Astrocyte of the cerebellum (primary cell): ENCODE measurements around the gene AQP6.

Experiments used
- DNase-seq: peaks from one replicate; pipeline ENCODE4 v3.0.0-alpha.2; 2011; ENCODE audit warnings: low read depth
- H3K4me3 ChIP-seq: 2 replicates; pipeline ENCODE4 v1.5.1; 2011; ENCODE audit warnings: mild to moderate bottlenecking, low read depth, low read length, moderate library complexity
- in situ Hi-C: cut with HindIII; loops from 2 replicates; pipeline ENCODE4 v1.10.0; 2017; ENCODE audit warnings: low sequenced_read_pairs
- TF ChIP-seq, protein P1 (sequence below): IDR thresholded peaks from 2 replicates; pipeline ENCODE4 v1.5.1; 2012; ENCODE audit warnings: low read length, low read depth, moderate library complexity, mild to moderate bottlenecking; ENCODE audit errors: missing control alignments

AQP6 gene

DNA sequence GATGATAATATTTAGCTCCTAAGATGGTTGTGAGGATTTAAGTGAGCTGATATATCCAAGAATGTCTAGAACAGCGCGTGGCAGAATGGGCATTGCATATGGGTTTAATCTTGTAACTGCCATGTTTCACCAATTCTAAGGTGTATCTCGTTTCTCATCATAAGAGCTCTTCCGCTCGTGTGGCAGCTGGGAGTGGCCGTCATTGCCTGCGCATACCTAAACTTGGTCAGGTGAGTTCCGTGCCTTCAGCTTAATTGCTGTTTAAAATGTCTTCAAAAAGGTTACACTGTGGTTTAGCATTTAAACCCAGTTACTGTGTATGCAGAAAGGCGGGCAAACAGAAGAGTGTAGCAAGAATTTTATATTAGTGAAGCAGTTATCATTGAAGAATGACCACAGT, 26.7 kb upstream of the AQP6 start:
- no peak overlapping the region for H3K4me3 ChIP-seq
- TF ChIP-seq, protein P1, sequence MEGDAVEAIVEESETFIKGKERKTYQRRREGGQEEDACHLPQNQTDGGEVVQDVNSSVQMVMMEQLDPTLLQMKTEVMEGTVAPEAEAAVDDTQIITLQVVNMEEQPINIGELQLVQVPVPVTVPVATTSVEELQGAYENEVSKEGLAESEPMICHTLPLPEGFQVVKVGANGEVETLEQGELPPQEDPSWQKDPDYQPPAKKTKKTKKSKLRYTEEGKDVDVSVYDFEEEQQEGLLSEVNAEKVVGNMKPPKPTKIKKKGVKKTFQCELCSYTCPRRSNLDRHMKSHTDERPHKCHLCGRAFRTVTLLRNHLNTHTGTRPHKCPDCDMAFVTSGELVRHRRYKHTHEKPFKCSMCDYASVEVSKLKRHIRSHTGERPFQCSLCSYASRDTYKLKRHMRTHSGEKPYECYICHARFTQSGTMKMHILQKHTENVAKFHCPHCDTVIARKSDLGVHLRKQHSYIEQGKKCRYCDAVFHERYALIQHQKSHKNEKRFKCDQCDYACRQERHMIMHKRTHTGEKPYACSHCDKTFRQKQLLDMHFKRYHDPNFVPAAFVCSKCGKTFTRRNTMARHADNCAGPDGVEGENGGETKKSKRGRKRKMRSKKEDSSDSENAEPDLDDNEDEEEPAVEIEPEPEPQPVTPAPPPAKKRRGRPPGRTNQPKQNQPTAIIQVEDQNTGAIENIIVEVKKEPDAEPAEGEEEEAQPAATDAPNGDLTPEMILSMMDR: no peak
- no peak for DNase-seq
- in situ Hi-C loops: no loop called here

GRCh38 chr12:49946497-49946896, 26.2 kb upstream of the AQP6 start:
- no peak overlapping the region for H3K4me3 ChIP-seq
- TF ChIP-seq, protein P1: no peak
- no peak for DNase-seq
- in situ Hi-C loops: no loop called here

- TF ChIP-seq, protein P1: no peak
- DNase-seq: no peak
- H3K4me3 ChIP-seq: no peak overlapping the region
- in situ Hi-C loops: no loop called here
Measured at GRCh38 chr12:49947593-49948226, 25.0 kb upstream of the AQP6 start.

- TF ChIP-seq, protein P1: no peak
- no peak overlapping the region for H3K4me3 ChIP-seq
- DNase-seq: no peak
- in situ Hi-C loops: no loop called here
Measured at GRCh38 chr12:49948866-49949845, 23.6 kb upstream of the AQP6 start.

DNA sequence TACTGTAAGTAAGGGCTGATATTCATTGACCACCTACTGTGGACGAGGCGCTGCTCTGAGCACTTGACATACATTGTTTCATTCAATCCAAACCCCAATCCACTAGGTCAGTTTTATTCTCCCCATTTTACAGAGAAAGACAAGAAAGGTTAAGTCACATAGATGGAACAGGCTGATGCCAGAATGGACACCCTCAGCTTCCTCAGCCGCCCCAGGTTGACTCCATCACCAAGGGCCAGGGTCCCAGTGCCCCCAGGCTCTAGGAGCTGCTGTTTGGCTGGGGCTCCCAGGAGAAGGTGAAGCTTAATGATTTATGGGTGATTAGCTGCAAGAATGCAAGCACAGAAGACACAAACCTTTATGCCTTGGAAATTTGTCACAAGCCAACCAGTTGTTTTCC, 22.9 kb upstream of the AQP6 start:
- no peak overlapping the region for H3K4me3 ChIP-seq
- in situ Hi-C loops: no loop called here
- TF ChIP-seq, protein P1: no peak
- no peak for DNase-seq

GRCh38 chr12:49950273-49951251, 22.2 kb upstream of the AQP6 start, which contains the start of gene AQP2:
Gene AQP2, plus strand, starts transcription at chr12:49950737. Its CDS starts 94 bp downstream, at chr12:49950831.
- TF ChIP-seq, protein P1: no peak
- H3K4me3 ChIP-seq: no peak within 1 kb of the TSS
- no peak for DNase-seq
- in situ Hi-C loops: no loop called here
